Fibroblast of lung (primary cell): ENCODE measurements around the gene AKAP6. TPM values are rescaled to one million over a fixed set of nuclear protein-coding genes. Genes with fewer than 3 reads are reported as not detected.

ENCODE experiments used
- DNase-seq, 2 donors: peaks; one replicate each; pipeline versions ENCODE4 v3.0.0 to v3.0.0-alpha.2; 2010; ENCODE audit warnings: low read depth in 2 of 2
- H2AFZ ChIP-seq: 2 replicates; pipeline ENCODE4 v1.5.1; 2012; ENCODE audit warnings: low read length, control low read depth, inconsistent platforms
- H3K27ac ChIP-seq: 2 replicates; pipeline ENCODE4 v1.5.1; 2011; ENCODE audit warnings: low read length, control low read depth; ENCODE audit not compliant: insufficient read depth
- H3K27me3 ChIP-seq: 2 replicates; pipeline ENCODE4 v1.5.1; 2011; ENCODE audit warnings: mild to moderate bottlenecking, low read length; ENCODE audit not compliant: control insufficient read depth, insufficient read depth
- H3K36me3 ChIP-seq: 2 replicates; pipeline ENCODE4 v1.5.1; 2011; ENCODE audit warnings: low read length; ENCODE audit not compliant: control insufficient read depth, insufficient read depth
- H3K4me1 ChIP-seq: 2 replicates; pipeline ENCODE4 v1.5.1; 2011; ENCODE audit warnings: low read length; ENCODE audit not compliant: control insufficient read depth, insufficient read depth; ENCODE audit errors: extremely low read depth
- H3K4me2 ChIP-seq: 2 replicates; pipeline ENCODE4 v1.5.1; 2011; ENCODE audit warnings: low read length, control low read depth; ENCODE audit not compliant: insufficient read depth; ENCODE audit errors: extremely low read depth
- H3K4me3 ChIP-seq, 4 experiments: fragments of 200-600 bp in 1 of 4; sonication (generic) in 1 of 4; replicated peaks in 1 of 4; 2 replicates each; pipeline ENCODE4 v1.5.1; 2011 to 2016; ENCODE audit warnings: low read length in 4 of 4, low read depth in 3 of 4, mild to moderate bottlenecking in 3 of 4, control low read depth in 2 of 4, inconsistent platforms in 1 of 4, mixed read lengths in 1 of 4; ENCODE audit not compliant: insufficient read depth in 1 of 4; ENCODE audit errors: control extremely low read depth in 1 of 4
- H3K79me2 ChIP-seq: 2 replicates; pipeline ENCODE4 v1.5.1; 2012; ENCODE audit warnings: mild to moderate bottlenecking, low read length, inconsistent platforms; ENCODE audit not compliant: control insufficient read depth, insufficient read depth
- H3K9ac ChIP-seq: 2 replicates; pipeline ENCODE4 v1.5.1; 2011; ENCODE audit warnings: mild to moderate bottlenecking, low read length, control low read depth; ENCODE audit not compliant: insufficient read depth
- H3K9me3 ChIP-seq: 2 replicates; pipeline ENCODE4 v1.5.1; 2012; ENCODE audit warnings: low read depth, low read length; ENCODE audit not compliant: control insufficient read depth, insufficient read depth
- H4K20me1 ChIP-seq: 2 replicates; pipeline ENCODE4 v1.5.1; 2011; ENCODE audit warnings: low read length; ENCODE audit not compliant: control insufficient read depth, insufficient read depth; ENCODE audit errors: extremely low read depth
- CTCF ChIP-seq, 2 donors: IDR thresholded peaks in 1 of 2; conservative IDR thresholded peaks in 1 of 2; 1 replicate in 1 of 2; 2 replicates in 1 of 2; pipeline ENCODE4 v1.5.1; 2011 to 2012; ENCODE audit warnings: low read length in 2 of 2, control low read depth in 1 of 2, inconsistent platforms in 1 of 2, low read depth in 1 of 2, mild to moderate bottlenecking in 1 of 2
- EZH2 ChIP-seq: IDR thresholded peaks from 2 replicates; pipeline ENCODE4 v1.5.1; 2012; ENCODE audit warnings: low read length, control low read depth, mild to moderate bottlenecking; ENCODE audit errors: missing control alignments
- polyA plus RNA-seq, 2 donors: library from polyadenylated mRNA; depleted of rRNA in 1 of 2; stranded (reverse) in 1 of 2; unstranded in 1 of 2; fragments of >200 nt; gene quantifications; 2 replicates each; pipeline ENCODE4 v1.2.1, GENCODE V29; 2011 to 2012; ENCODE audit warnings: missing spikeins in 1 of 2
- total RNA-seq: library from RNA; depleted of rRNA; stranded (reverse); fragments of >200 nt; gene quantifications from 2 replicates; pipeline ENCODE4 v1.2.1, GENCODE V29; 2014

Gene AKAP6
- total and polyA plus RNA-seq, 2 donors (not counting 1 experiment from before 2014, with no cell fraction given), result 3.3 to 10.9 TPM

GRCh38 chr14:32345311-32345791, 16.3 kb downstream of the AKAP6 start:
- Histone ChIP-seq H3K79me2 (no peaks in the 10 kb centered on the region), H3K9ac (no peak overlapping the region), H3K27ac (no peak overlapping the region), H2AFZ (peak overlapping the region; percentile 3), H3K9me3 (no peaks in the 10 kb centered on the region), H3K27me3 (no peaks in the 10 kb centered on the region), H3K4me3 (no peak overlapping the region), H3K36me3 (no peaks in the 10 kb centered on the region), H3K4me2 (no peak overlapping the region), H3K4me1 (no peaks in the 10 kb centered on the region), H4K20me1 (no peaks in the 10 kb centered on the region)
- TF ChIP-seq EZH2 (no peak), CTCF (conservative IDR thresholded peaks at IDR 0.05 in 1 of 2, IDR thresholded peaks at IDR 0.05 in 1 of 2; ENCODE audit: low read depth in 1 of 2, low read length in 2 of 2) (peak; percentile 4 to 11)
- peak; percentile 52 to 53 for DNase-seq

- Histone ChIP-seq H3K4me1 (no peaks in the 10 kb centered on the region), H3K4me3 (no peak overlapping the region), H3K27me3 (no peaks in the 10 kb centered on the region), H3K9me3 (no peaks in the 10 kb centered on the region), H2AFZ (no peak overlapping the region), H3K27ac (no peak overlapping the region), H3K79me2 (no peaks in the 10 kb centered on the region), H3K4me2 (no peak overlapping the region), H3K36me3 (no peaks in the 10 kb centered on the region), H4K20me1 (no peaks in the 10 kb centered on the region), H3K9ac (no peak overlapping the region)
- TF ChIP-seq CTCF (conservative IDR thresholded peaks at IDR 0.05 in 1 of 2, IDR thresholded peaks at IDR 0.05 in 1 of 2; ENCODE audit: low read depth in 1 of 2, low read length in 2 of 2), result no peak
- no peak for TF ChIP-seq EZH2
- no peak for DNase-seq
Measured at GRCh38 chr14:32349322-32349721, 20.2 kb downstream of the AKAP6 start.

GRCh38 chr14:32350020-32350419, 20.9 kb downstream of the AKAP6 start:
- no peak overlapping the region for H3K27ac ChIP-seq

More at GRCh38 chr14:32350020-32350419, 20.9 kb downstream of the AKAP6 start:
- DNase-seq, result no peak
- Histone ChIP-seq H3K4me1 (no peaks in the 10 kb centered on the region), H2AFZ (no peak overlapping the region), H3K36me3 (no peaks in the 10 kb centered on the region), H3K27me3 (no peaks in the 10 kb centered on the region), H3K79me2 (no peaks in the 10 kb centered on the region), H3K4me2 (no peak overlapping the region), H3K4me3 (no peak overlapping the region), H4K20me1 (no peaks in the 10 kb centered on the region), H3K9me3 (no peaks in the 10 kb centered on the region), H3K9ac (no peak overlapping the region)
- no peak for TF ChIP-seq EZH2
- TF ChIP-seq CTCF (conservative IDR thresholded peaks at IDR 0.05 in 1 of 2, IDR thresholded peaks at IDR 0.05 in 1 of 2; ENCODE audit: low read depth in 1 of 2, low read length in 2 of 2), result no peak
